GM19193 (cell line): ENCODE measurements around the gene EEF1G.

Experiments
- POLR2A ChIP-seq: IDR thresholded peaks from 4 replicates; pipeline ENCODE4 v1.6.1; 2011; ENCODE audit not compliant: insufficient read depth, insufficient read length; ENCODE audit errors: extremely low read depth

The EEF1G gene

DNA sequence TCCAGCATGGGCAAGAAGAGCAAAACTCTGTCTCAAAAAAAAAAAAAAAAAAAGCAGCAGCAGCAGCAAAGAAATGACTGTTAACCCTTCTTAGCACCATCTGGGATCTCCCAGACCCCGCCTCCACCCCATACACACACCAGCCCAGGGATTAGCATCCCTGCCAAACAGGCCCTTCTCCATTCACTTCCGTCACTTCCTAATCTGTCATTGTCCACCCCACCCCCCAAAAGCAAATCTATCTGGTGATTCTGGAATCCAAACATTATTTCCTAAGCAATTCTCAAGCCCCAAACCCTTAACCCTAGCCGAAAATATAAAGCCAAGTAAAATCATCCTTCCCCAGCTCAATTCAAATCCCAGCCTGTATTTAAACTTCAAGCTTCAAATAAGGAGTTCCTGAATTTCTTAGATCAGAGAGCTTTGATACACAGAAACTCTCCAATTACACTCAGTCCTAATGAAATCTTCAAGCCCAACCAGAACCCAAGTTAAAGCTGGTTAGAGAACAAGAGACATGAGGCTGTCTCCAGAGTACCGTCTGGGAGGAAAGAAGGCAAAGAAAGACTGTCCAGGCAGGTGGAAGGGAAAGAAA is 21.1 kb downstream of the EEF1G start:
- no peak for TF ChIP-seq POLR2A

- no peak for TF ChIP-seq POLR2A
These were observed 25.0 kb downstream of the EEF1G start for GRCh38 chr11:62548545-62549335.

DNA sequence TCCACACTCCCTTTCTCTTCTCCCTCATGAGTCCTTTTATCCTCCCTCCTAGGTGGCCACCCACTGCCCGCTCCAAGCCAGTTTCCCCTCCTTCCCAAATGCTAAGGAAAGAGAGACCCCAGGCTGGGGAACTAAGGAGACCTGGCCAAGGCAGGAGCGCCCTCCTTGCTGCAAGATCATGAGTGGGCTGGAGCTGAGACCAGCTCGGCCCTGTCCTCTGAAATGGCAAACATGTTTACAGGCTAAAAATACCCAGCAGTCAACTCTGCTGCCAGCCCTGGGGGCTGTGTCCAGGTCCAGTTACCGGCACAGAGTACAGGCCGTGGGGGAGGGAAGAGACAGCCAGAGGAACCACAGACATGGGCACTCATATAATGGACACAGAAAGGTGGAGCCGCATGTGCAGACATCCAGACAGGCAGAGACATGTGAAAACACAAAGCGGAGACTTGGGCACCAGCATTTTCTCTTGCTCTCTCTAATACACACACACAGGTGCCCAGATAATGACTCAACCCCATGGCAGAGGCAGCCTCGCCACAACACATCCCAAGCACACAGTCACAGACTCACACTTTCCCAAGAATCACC is 25.9 kb downstream of the EEF1G start:
- TF ChIP-seq POLR2A = no peak

DNA sequence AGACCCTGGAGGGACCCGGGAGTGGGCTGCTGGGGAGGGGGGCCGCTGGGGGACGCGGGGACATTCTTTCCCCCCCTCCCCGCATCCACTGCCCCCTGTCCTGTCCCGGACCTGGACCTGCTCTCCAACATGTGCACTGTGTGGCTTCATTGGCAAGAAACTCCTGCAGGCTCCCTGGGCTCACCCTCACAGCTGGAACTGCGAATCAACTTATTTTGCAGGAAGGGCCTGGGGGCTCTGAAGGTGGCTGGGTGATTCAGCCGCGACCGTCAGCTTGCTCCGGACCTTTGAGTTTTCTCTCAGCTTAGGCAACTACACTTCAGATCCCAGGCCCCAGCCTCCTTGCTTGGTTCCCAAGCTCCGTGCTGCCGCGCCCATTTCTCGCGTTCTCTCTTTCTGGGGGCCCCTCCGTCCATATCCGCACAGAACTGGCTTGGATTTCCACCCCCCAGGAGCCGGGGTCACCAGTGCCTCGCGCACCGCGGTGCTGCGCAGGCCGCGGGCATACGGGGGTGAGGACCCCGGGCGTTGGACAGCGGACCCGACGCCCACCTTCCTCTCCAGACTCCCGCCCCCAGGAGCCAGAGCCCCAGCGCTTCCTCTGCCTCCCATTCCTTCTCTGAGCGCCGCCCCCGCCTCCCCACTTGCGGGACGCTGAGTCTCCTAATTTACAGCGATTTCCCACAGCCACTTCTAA is 26.6 kb downstream of the EEF1G start:
- no peak for TF ChIP-seq POLR2A

- peak; percentile 73 for TF ChIP-seq POLR2A
These were observed 27.3 kb downstream of the EEF1G start, which contains the start of gene AHNAK for GRCh38 chr11:62546244-62546928. AHNAK (minus strand) TSS chr11:62546806; CDS start chr11:62536098, 10,708 bp downstream.

DNA sequence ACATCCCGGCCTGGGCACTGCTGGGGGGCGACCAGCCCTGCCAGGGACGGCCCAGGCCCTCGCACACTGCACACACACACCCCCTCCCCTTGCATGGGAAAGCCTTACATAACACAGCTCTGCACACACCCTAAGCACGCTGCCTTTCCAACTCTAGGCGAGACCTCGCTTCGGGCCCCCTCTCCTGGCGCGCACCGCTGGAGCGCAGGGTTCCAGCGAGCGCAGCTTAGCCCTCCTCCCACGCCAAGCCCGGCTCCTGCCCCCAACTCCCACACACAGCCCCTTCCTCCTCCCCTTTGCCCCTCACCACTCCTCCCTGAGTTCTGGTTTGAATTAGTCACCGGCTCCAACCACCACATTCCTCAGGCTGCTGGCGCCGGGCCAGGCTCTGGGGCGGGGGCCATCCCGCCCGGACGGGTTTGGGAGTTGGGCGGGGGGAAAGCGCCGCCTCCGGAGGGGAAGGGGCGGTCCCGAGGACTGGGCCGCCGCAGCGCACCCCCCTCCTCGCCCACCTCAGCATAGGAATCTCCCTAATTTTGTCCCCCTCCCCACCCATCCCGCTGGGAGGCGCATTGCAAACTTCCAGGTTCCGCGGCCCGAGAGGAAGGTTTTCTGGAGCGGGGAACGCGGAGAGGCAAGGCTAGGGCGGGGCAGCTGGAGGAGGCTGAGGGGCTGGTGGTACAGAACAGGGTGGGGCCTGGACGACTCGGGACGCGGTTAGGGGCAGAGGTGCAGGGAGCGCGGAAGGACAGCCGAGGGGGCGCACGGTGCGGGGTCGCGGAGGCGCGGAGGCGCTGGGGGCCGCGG is 28.1 kb downstream of the EEF1G start:
- no peak for TF ChIP-seq POLR2A

DNA sequence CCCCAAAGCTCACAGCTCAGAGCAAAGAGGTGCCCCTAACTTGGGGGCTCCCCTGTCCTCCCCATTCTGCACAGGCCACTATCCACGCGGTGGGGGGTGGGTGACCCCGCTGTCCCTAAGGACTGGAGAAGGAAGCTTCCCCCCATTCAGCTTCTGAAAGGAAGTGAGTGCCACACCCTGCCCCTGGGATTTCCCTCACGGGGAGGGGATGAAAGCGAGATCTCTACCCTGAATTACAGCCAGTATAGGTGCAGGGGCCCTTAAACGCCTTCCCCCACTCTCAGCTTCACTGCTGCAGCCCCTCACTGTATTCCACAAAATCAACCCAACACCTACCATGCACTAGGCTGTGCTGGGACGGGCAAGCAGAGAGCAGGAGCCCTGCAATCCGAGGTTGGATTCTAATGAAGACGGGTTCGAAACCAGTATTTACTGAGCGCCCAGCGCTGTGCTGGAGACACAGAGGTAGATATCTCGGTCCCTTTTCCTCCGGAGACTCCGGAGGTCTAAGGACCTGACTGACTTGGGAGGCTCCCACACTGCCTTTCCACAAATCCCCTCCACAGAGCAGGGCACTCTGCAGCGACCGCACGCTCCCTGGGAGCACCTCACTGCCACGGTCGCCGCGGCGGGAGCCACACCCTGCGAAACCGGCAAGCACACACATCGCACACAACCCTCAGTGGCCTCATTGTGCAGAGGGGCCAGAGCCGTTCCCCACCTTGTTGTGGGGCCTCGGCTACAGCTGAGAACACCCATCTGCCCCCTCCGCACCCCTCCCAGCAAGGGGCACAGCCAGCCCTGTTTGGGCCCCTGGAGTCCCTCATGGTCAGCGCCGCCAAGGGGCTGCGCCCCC is 28.9 kb downstream of the EEF1G start:
- peak; percentile 7 for TF ChIP-seq POLR2A

DNA sequence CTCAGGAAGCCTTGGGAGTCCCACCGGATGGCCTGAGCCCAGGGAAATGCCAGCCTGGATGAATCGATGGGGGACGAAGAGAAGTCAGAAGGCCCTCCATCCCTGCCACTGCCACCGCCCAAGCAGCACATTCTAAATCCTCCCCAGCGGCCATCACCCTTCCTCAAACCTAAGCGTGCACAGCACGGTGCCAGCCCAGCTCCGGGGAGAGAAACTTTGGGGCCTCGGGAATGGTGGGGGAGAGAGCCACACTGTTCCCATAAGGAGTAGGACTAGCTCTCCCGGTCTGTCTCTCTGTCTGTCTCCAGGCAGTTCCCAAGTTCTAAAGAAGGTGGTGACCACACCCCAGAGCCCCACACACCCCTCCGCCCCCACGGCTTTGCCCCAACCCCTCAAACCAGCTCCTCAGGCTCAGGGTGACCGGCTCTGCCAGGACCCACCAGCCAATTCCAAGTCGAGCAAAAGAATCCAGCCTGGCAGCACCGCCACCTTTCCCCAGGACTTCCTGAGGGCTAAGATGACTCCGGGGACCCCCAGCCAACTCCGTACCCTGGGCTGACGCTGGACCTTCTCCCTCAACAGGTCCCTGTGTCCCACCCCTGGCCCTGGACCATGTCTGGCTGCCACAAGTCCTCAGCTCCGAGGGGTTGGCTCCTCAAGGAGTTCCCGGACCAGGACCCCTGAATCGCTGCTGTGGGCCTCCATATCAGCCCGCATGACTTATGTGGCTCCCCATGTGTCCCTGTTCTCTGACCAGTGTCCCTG is 29.8 kb downstream of the EEF1G start:
- TF ChIP-seq POLR2A = no peak

- TF ChIP-seq POLR2A = no peak
These were observed 30.7 kb downstream of the EEF1G start for GRCh38 chr11:62542750-62543567.

GRCh38 chr11:62542111-62542745 is 31.5 kb downstream of the EEF1G start:
- TF ChIP-seq POLR2A = no peak
